Smooth muscle cell (in vitro differentiated cells): ENCODE results near the gene MYBBP1A. TPM values are rescaled to one million over a fixed set of nuclear protein-coding genes. Genes with fewer than 3 reads are reported as not detected.

ENCODE experiments used
- DNase-seq: peaks from one replicate; lab custom pipeline; 2025; ENCODE audit not compliant: unreplicated experiment; lab: John Stamatoyannopoulos, UW
- H2AFZ ChIP-seq: fragments of 200-600 bp; sonication (generic); 2 replicates; pipeline ENCODE4 v1.6.0; 2016; ENCODE audit warnings: antibody characterized with exemption, low read depth, mild to moderate bottlenecking
- H3F3A ChIP-seq: fragments of 200-600 bp; sonication (generic); 2 replicates; pipeline ENCODE4 v1.6.0; 2017; ENCODE audit warnings: antibody characterized with exemption, low read depth
- H3K27ac ChIP-seq: fragments of 200-600 bp; sonication (generic); 2 replicates; pipeline ENCODE4 v1.5.1; 2016; ENCODE audit warnings: low read depth, mild to moderate bottlenecking
- H3K27me3 ChIP-seq: fragments of 200-600 bp; sonication (generic); 2 replicates; pipeline ENCODE4 v1.6.1; 2016; ENCODE audit warnings: low read depth, mild to moderate bottlenecking
- H3K36me3 ChIP-seq: fragments of 200-600 bp; sonication (generic); 2 replicates; pipeline ENCODE4 v1.5.1; 2016; ENCODE audit warnings: low read depth
- H3K4me1 ChIP-seq: fragments of 200-600 bp; sonication (generic); 2 replicates; pipeline ENCODE4 v1.5.1; 2016; ENCODE audit warnings: low read depth
- H3K4me2 ChIP-seq: fragments of 200-600 bp; sonication (generic); 2 replicates; pipeline ENCODE4 v1.6.0; 2016; ENCODE audit warnings: mild to moderate bottlenecking
- H3K4me3 ChIP-seq: fragments of 200-600 bp; sonication (generic); 2 replicates; pipeline ENCODE4 v1.5.1; 2016; ENCODE audit warnings: mild to moderate bottlenecking
- H3K79me2 ChIP-seq: fragments of 200-600 bp; sonication (generic); 2 replicates; pipeline ENCODE4 v1.6.0; 2016; ENCODE audit warnings: low read depth, mild to moderate bottlenecking
- H3K9ac ChIP-seq: fragments of 200-600 bp; sonication (generic); 2 replicates; pipeline ENCODE4 v1.6.0; 2016; ENCODE audit warnings: low read depth
- H3K9me3 ChIP-seq: fragments of 200-600 bp; sonication (generic); replicated peaks from 2 replicates; pipeline ENCODE4 v1.5.1; 2016; ENCODE audit warnings: low read depth
- H4K20me1 ChIP-seq: fragments of 200-600 bp; sonication (generic); 2 replicates; pipeline ENCODE4 v1.6.0; 2016; ENCODE audit warnings: low read depth
- CTCF ChIP-seq: fragments of 200-600 bp; sonication (generic); IDR thresholded peaks from 2 replicates; pipeline ENCODE4 v1.5.1; 2017; ENCODE audit warnings: borderline replicate concordance, mild to moderate bottlenecking, antibody characterized with exemption; ENCODE audit not compliant: insufficient read depth, poor library complexity, severe bottlenecking
- WGBS: methylation state at CpG from one replicate; pipeline ENCODE4 v1.1.7; 2016; ENCODE audit warnings: low lambda C conversion rate; 5-methylcytosine and 5-hydroxymethylcytosine counted together
- polyA plus RNA-seq: library from polyadenylated mRNA; unstranded; fragments of >200 nt; fragmentation: Nextera tagmentation; extraction: Ambion mirVana; gene quantifications from 2 replicates; pipeline ENCODE4 v1.2.1, GENCODE V29; 2016
- total RNA-seq: library from RNA; depleted of rRNA; stranded (reverse); fragments of >200 nt; gene quantifications from 2 replicates; pipeline ENCODE4 v1.2.3, GENCODE V29; 2014

The MYBBP1A gene
- total and polyA plus RNA-seq, 2 experiments from 2014 or later, result 18.1 to 33.5 TPM

DNA sequence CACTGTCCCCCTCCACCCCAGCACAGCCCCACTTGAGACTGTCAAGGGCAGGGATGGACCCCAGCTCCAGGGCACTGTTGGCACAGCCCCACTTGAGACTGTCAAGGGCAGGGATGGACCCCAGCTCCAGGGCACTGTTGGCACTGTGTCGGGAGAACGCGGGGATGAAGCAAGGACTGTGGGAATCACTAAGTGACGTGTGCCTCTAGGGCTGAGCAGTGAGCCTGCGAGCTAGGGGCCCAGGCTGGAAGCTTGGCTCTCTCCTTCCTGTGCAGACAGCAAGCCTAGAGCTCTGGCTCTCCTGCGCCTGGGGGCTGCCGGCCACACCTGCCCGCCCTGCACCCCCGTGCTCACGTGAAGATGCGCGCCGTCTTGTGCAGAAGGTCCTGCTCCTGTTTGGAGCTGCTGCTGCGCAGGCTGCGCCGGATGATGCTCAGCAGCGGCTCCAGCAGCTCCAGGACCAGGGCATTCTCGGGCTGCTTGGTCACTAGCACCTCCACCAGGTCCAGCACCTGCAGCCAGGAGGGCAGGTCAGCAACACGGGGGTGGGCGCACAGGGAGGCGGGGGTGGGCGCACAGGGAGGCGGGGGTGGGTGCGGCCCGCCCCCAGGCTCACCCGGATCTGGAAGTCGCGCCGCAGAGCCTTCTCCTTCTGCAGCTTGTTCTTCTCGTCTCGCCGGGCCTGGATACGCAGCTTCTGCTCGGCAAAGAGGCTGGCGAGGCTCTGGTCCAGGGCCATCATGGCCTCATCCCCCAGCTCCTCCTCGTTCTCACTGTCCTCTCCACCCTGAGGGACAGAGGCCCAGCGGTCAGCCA, 10.8 kb downstream of the MYBBP1A start:
- Histone ChIP-seq H3K4me2 (no peak overlapping the region), H3K9me3 (no peaks in the 10 kb centered on the region), H2AFZ (no peak overlapping the region), H3F3A (no peaks in the 10 kb centered on the region), H4K20me1 (no peaks in the 10 kb centered on the region), H3K79me2 (no peaks in the 10 kb centered on the region), H3K9ac (no peak overlapping the region), H3K27ac (no peak overlapping the region), H3K4me3 (no peak overlapping the region), H3K4me1 (no peaks in the 10 kb centered on the region), H3K27me3 (no peaks in the 10 kb centered on the region), H3K36me3 (no peaks in the 10 kb centered on the region)
- no peak for DNase-seq
- WGBS, result 97% methylated on average over 21 of the region's 37 CpGs
- no peak for TF ChIP-seq CTCF

- H3K36me3 ChIP-seq, result no peaks in the 10 kb centered on the region
- TF ChIP-seq CTCF, result no peak
- no peak overlapping the region for H3K4me3 ChIP-seq
- no peak for DNase-seq
- WGBS, result 91% methylated on average over 19 of the region's 19 CpGs
- no peaks in the 10 kb centered on the region for H3K9me3 ChIP-seq
- no peaks in the 10 kb centered on the region for H4K20me1 ChIP-seq
- no peak overlapping the region for H3K4me2 ChIP-seq
- H3K79me2 ChIP-seq, result no peaks in the 10 kb centered on the region
- H3K4me1 ChIP-seq, result no peaks in the 10 kb centered on the region
- no peak overlapping the region for H3K27ac ChIP-seq
- no peak overlapping the region for H2AFZ ChIP-seq
- H3F3A ChIP-seq, result no peaks in the 10 kb centered on the region
- H3K9ac ChIP-seq, result no peak overlapping the region
- no peaks in the 10 kb centered on the region for H3K27me3 ChIP-seq
Measured at GRCh38 chr17:4543557-4544026, 11.6 kb downstream of the MYBBP1A start.

DNA sequence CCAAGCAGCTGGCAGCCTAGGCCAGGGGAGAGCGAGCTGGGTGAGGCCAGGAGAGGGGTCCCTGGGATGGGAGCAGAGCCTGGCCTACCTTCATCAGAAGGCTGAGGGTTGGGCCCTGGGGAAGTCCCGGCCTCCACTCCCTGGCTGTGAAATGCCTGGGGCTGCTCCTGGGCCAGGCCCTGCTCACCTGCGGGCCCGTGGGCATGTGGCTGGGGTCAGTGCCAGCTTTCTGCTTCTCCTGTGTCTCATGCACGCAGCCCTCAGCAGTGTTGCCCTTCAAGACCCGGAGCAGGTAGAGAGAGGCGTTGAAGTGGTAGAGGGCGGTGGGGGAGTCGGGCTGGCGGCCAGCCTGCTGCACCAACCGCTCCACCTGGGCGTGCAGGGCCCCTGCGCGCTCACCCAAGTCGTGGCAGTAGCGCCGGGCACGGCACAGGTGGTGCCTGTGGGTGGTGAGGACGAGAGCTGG, 12.4 kb downstream of the MYBBP1A start:
- H3F3A ChIP-seq, result no peaks in the 10 kb centered on the region
- no peak overlapping the region for H2AFZ ChIP-seq
- H3K27ac ChIP-seq, result no peak overlapping the region
- no peaks in the 10 kb centered on the region for H3K9me3 ChIP-seq
- no peaks in the 10 kb centered on the region for H3K27me3 ChIP-seq
- 98% methylated on average over 18 of the region's 19 CpGs for WGBS
- no peaks in the 10 kb centered on the region for H3K4me1 ChIP-seq
- H4K20me1 ChIP-seq, result no peaks in the 10 kb centered on the region
- no peak overlapping the region for H3K9ac ChIP-seq
- no peaks in the 10 kb centered on the region for H3K36me3 ChIP-seq
- no peak for DNase-seq
- H3K79me2 ChIP-seq, result no peaks in the 10 kb centered on the region
- H3K4me2 ChIP-seq, result no peak overlapping the region
- no peak for TF ChIP-seq CTCF
- no peak overlapping the region for H3K4me3 ChIP-seq
